ENCODE results near the gene ARID5A. TPM values are rescaled to one million over a fixed set of nuclear protein-coding genes. Genes with fewer than 3 reads are reported as not detected.

Gene ARID5A
- total RNA-seq, 2 donors from 2014 or later: 152 to 231 TPM

GRCh38 chr2:96530474-96531357 is 5.8 kb upstream of the ARID5A start:
- Histone ChIP-seq H3K4me1 (ENCODE audit: control insufficient read depth in 1 of 2, low read depth in 2 of 2) (peaks cover 61 to 84% of the 10 kb centered on the region in 2 donors), H3K9me3 (no peaks in the 10 kb centered on the region), H3K36me3 (no peaks in the 10 kb centered on the region), H3K4me3 (no peak overlapping the region), H3K27ac (peak overlapping the region; percentile 94 to 98), H3K27me3 (replicated peaks; ENCODE audit: insufficient read depth) (no peaks in the 10 kb centered on the region)
- DNase-seq (ENCODE audit: low spot score) (no peak), ATAC-seq (ENCODE audit: insufficient number of reproducible peaks, low FRiP score, low read depth) (no peak)
- TF ChIP-seq, protein P1, sequence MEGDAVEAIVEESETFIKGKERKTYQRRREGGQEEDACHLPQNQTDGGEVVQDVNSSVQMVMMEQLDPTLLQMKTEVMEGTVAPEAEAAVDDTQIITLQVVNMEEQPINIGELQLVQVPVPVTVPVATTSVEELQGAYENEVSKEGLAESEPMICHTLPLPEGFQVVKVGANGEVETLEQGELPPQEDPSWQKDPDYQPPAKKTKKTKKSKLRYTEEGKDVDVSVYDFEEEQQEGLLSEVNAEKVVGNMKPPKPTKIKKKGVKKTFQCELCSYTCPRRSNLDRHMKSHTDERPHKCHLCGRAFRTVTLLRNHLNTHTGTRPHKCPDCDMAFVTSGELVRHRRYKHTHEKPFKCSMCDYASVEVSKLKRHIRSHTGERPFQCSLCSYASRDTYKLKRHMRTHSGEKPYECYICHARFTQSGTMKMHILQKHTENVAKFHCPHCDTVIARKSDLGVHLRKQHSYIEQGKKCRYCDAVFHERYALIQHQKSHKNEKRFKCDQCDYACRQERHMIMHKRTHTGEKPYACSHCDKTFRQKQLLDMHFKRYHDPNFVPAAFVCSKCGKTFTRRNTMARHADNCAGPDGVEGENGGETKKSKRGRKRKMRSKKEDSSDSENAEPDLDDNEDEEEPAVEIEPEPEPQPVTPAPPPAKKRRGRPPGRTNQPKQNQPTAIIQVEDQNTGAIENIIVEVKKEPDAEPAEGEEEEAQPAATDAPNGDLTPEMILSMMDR (IDR thresholded peaks at IDR 0.05): no peak

DNA sequence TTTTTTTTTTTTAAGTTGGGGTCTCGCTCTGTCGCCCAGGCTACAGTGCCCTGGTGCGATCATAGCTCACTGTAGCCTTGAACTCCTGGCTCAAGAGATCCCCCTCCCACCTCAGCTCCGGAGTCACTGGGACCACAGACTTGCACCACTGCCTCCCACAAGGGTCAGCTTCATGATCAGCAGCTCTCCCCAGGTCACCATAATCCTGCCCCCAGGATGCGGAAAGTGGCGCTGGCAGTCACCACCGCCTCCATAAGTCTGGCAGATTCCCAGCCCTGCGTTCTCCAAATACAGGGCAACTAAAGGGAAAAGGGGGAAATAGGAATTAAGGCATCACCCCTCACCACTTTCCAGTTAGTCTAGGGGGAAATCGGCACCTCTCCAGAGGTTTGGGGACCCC is 5.2 kb upstream of the ARID5A start:
- ATAC-seq (ENCODE audit: insufficient number of reproducible peaks, low FRiP score, low read depth) (no peak), DNase-seq (ENCODE audit: low spot score) (no peak)
- H3K9me3 ChIP-seq: no peaks in the 10 kb centered on the region
- peak overlapping the region; percentile 94 to 98 for H3K27ac ChIP-seq
- H3K27me3 ChIP-seq (replicated peaks; ENCODE audit: insufficient read depth): no peaks in the 10 kb centered on the region
- TF ChIP-seq, protein P1 (IDR thresholded peaks at IDR 0.05): no peak
- H3K4me3 ChIP-seq: peak overlapping the region; percentile 62
- H3K4me1 ChIP-seq (ENCODE audit: control insufficient read depth in 1 of 2, low read depth in 2 of 2): peaks cover 64 to 90% of the 10 kb centered on the region in 2 donors
- H3K36me3 ChIP-seq: no peaks in the 10 kb centered on the region

DNA sequence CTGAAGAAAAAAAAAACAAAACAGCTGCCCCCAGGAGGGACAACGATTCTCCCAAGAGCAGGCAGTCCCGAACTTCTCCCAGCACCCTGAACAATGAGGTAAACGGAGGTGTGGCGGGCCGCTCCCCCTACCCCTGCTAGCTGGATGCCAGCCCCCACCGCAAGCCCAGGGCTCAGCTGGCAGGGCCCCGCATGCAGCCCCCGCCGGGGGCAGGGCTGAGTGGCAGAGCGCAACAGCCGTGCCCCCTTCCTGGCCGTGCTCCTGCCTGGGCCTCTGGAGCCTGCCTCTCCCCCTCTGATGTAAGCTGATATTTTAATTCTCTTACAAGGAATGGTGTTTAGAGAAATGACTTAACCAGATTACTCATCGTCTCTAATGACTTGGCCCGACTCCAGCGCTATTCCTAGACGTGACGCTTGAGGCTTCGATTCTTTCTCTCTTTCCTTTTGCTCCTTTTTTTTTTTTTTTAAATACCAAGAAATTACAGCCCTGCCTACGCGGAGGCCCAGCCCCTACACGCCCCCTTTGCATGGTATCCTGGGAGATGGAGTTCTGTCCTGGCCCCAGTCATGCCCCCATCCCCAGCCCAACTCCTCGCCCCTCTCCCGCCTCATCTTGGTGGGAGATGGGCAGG is 4.6 kb upstream of the ARID5A start:
- Histone ChIP-seq H3K4me3 (peak overlapping the region; percentile 62), H3K27ac (peak overlapping the region; percentile 94 to 98), H3K4me1 (ENCODE audit: control insufficient read depth in 1 of 2, low read depth in 2 of 2) (peaks cover 65 to 85% of the 10 kb centered on the region in 2 donors), H3K27me3 (replicated peaks; ENCODE audit: insufficient read depth) (no peaks in the 10 kb centered on the region), H3K9me3 (no peaks in the 10 kb centered on the region), H3K36me3 (no peaks in the 10 kb centered on the region)
- DNase-seq (ENCODE audit: low spot score): peak; percentile 98
- ATAC-seq (ENCODE audit: insufficient number of reproducible peaks, low FRiP score, low read depth): peak; percentile 34
- TF ChIP-seq, protein P1 (IDR thresholded peaks at IDR 0.05): no peak

DNA sequence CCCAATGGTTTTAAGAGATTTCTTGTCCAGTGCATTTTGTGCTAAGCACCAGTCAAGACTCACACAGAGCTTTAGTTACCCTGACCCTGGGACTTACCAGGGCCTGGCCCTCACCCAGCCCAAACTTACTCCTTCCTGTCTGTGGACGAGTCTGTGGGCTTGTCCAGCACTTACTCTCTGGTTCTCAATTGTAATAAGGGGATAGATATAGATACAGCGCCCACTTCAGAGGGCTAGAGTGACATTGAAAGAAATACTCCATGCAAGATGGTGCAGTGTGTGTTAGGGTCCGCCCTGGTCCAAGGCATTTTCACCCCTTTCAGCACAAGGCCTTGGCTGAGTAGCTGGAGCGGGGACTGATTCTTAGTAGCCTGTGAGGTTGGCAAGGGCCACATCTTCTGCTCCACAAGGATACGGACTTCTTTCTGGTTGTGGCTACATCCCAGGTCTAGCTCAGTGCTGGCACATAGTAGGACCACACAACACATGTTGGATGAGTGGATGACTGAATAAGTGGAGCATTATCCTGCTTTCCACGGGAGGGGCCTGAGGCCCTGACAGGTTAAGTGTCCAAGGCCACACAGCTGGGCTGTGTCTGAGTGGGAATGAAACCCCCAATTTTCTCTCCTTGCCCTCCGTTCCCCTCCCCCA is 3.8 kb upstream of the ARID5A start:
- Histone ChIP-seq H3K27ac (peak overlapping the region; percentile 94 to 96), H3K36me3 (no peaks in the 10 kb centered on the region), H3K4me1 (ENCODE audit: control insufficient read depth in 1 of 2, low read depth in 2 of 2) (peaks cover 65 to 81% of the 10 kb centered on the region in 2 donors), H3K9me3 (no peaks in the 10 kb centered on the region), H3K4me3 (peak overlapping the region; percentile 6), H3K27me3 (replicated peaks; ENCODE audit: insufficient read depth) (no peaks in the 10 kb centered on the region)
- TF ChIP-seq, protein P1 (IDR thresholded peaks at IDR 0.05): no peak
- ATAC-seq (ENCODE audit: insufficient number of reproducible peaks, low FRiP score, low read depth) (no peak), DNase-seq (ENCODE audit: low spot score) (no peak)

All from thoracic aorta (tissue), 2 donors.